HCEC 1CT (cell line): Measurements from ENCODE around the gene CD69.
A peak's percentile ranks its signal among the peaks of the same experiment; 100 is the strongest.

ENCODE experiments used
- DNase-seq: peaks from one replicate; pipeline ENCODE4 v3.0.0-alpha.2; 2017

Gene CD69

GRCh38 chr12:9779209-9779608 lies 18.5 kb upstream of the CD69 start:
- no peak for DNase-seq

- DNase-seq = no peak
Observed at GRCh38 chr12:9776781-9777180, 16.1 kb upstream of the CD69 start.

GRCh38 chr12:9773216-9773877 lies 12.6 kb upstream of the CD69 start:
- no peak for DNase-seq

- no peak for DNase-seq
Observed at GRCh38 chr12:9763025-9763424, 2.3 kb upstream of the CD69 start.

GRCh38 chr12:9762369-9762768 lies 1.7 kb upstream of the CD69 start:
- no peak for DNase-seq

- no peak for DNase-seq
Observed at GRCh38 chr12:9761419-9761781, 699 bp upstream of the CD69 start.

- DNase-seq = no peak
Observed at GRCh38 chr12:9760120-9760519, 581 bp downstream of the CD69 start.

GRCh38 chr12:9759694-9760093 lies 1.0 kb downstream of the CD69 start:
- no peak for DNase-seq

- no peak for DNase-seq
Observed at GRCh38 chr12:9758119-9758518, 2.6 kb downstream of the CD69 start.

GRCh38 chr12:9757433-9758025 lies 3.2 kb downstream of the CD69 start:
- no peak for DNase-seq

- DNase-seq = no peak
Observed at GRCh38 chr12:9756706-9757105, 4.0 kb downstream of the CD69 start.

GRCh38 chr12:9756170-9756569 lies 4.5 kb downstream of the CD69 start:
- no peak for DNase-seq

GRCh38 chr12:9755567-9755966 lies 5.1 kb downstream of the CD69 start:
- DNase-seq = no peak

- DNase-seq = no peak
Observed at GRCh38 chr12:9755035-9755434, 5.7 kb downstream of the CD69 start.

- DNase-seq = no peak
Observed at GRCh38 chr12:9754099-9754927, 6.4 kb downstream of the CD69 start.

GRCh38 chr12:9753498-9753897 lies 7.2 kb downstream of the CD69 start:
- no peak for DNase-seq

GRCh38 chr12:9753073-9753472 lies 7.6 kb downstream of the CD69 start:
- no peak for DNase-seq

- DNase-seq = no peak
Observed at GRCh38 chr12:9752145-9752933, 8.4 kb downstream of the CD69 start.

- DNase-seq = peak; percentile 59
Observed at GRCh38 chr12:9751204-9752144, 9.2 kb downstream of the CD69 start.

- DNase-seq = peak; percentile 68
Observed at GRCh38 chr12:9750276-9751203, 10.2 kb downstream of the CD69 start.

- DNase-seq = no peak
Observed at GRCh38 chr12:9749640-9750039, 11.1 kb downstream of the CD69 start.
